ENCODE measurements around the gene SLC25A25.

Gene SLC25A25

DNA sequence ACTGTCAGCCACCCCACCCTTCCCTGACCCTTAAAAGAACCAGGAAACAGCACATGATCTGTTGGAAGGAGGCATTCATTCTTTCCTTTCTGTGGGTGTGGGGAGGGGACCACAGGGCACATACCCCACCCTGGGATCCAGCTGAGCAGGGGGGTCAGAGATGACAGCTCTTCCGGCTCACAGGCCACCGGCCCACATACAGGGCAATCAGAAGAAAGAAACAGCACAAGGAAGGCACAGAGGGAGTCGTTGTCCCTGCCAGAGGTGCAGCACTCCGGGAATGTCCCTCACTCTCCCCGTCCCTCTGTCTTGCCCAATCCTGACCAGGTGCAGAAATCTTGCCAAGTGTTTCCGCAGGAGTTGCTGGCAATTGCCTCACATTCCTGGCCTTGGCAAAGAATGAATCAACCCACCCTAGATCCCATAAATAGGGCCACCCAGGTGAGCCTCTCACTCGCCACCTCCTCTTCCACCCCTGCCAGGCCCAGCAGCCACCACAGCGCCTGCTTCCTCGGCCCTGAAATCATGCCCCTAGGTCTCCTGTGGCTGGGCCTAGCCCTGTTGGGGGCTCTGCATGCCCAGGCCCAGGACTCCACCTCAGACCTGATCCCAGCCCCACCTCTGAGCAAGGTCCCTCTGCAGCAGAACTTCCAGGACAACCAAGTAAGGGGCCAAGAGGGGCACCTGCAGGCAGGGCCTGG, 81.1 kb downstream of the SLC25A25 start, which contains the start of gene LCN2:
Gene LCN2 (plus strand): TSS at position 453 of the 701 bp plus-strand sequence. CDS start 73 bp downstream, at position 526.
- no peak for FAIRE-seq

DNA sequence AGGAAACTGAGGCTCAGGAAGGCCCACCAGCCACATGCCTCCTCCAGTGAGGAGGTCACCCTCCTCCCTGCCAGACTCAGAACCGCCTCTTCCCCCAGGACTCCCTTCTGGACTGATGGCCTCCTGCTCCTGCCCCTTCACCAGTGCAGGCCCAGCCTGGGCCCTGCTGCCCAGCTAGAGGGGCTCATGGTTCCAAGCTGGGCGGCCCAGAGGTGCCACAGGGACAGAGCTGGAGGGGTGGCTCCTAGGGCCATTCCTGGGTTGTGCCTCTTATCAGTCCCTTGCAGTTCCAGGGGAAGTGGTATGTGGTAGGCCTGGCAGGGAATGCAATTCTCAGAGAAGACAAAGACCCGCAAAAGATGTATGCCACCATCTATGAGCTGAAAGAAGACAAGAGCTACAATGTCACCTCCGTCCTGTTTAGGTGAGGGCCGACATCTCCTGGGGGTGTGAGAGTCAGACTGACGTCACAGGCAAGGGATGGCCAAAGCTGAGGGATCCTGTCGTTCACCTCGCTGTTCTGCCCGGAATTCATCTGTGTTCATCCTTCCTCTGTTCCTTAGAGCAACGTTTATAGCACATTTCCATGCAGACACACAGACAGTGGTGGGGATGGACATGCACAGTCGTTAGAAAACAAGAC, 82.0 kb downstream of the SLC25A25 start:
- no peak for FAIRE-seq

DNA sequence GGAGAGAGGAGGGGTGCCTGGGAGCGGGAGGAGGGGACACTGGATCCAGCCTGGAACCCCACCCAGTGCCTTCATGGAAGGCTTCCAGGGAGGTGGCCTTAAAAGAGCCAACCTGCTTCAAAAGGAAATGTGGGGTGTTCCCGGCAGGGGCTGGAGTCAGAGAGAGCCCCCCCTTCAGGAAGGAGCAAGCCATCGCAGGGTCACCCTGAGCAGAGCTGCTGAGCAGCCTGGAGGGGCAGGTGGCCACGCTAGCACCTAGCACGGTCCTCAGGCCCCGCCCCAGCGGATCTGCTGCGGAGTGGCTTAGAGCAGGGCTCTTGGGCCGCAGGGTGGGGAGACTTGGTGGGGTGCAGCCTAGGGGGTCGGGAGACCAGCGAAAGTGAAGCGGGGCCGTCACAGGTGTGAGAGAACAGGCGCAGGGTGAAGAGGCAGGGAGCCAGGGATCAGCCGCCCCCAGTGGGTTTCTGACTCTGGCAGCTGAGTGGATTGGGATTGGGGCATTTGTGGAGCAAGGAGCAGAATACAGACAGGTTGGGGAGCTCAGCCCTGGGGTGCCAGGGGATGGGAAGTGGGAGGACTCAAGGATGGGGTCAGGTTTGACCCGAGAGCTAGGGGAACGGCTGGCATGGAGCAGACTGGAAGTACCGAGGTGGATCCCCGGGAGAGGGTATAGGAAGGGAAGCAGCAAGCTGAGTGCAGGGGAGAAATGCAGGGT, 82.7 kb downstream of the SLC25A25 start:
- FAIRE-seq: no peak

DNA sequence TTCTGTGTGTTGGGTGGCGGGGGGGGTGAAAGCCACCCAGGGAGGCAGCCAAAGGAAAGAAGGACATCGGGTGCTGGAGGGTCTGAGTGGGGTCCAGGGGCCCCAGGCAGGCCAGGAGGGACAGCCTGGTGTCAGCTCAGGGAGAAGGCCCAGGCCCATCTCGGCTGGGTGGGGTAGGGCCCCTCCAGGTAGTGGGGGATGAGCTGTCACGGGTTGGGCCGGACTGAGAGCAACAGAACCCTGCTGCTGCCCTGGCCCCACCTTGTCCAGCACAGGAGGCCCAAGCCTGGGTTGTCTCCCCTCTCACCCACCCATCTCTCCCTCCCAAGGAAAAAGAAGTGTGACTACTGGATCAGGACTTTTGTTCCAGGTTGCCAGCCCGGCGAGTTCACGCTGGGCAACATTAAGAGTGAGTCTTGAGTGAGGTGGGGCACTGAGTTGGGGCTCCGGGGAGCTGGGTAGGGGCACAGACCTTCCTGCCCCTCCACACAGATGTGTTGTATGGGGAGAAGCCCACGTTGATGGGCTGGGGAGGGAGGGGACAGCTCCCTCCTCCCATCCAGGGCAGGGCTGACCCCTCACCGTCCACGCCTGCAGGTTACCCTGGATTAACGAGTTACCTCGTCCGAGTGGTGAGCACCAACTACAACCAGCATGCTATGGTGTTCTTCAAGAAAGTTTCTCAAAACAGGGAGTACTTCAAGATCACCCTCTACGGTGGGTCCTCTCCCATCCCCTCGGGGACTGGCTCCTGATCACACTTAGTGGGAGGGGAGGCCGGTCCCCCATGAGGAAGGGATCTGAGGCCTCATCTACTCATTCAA, 83.5 kb downstream of the SLC25A25 start:
- no peak for FAIRE-seq

DNA sequence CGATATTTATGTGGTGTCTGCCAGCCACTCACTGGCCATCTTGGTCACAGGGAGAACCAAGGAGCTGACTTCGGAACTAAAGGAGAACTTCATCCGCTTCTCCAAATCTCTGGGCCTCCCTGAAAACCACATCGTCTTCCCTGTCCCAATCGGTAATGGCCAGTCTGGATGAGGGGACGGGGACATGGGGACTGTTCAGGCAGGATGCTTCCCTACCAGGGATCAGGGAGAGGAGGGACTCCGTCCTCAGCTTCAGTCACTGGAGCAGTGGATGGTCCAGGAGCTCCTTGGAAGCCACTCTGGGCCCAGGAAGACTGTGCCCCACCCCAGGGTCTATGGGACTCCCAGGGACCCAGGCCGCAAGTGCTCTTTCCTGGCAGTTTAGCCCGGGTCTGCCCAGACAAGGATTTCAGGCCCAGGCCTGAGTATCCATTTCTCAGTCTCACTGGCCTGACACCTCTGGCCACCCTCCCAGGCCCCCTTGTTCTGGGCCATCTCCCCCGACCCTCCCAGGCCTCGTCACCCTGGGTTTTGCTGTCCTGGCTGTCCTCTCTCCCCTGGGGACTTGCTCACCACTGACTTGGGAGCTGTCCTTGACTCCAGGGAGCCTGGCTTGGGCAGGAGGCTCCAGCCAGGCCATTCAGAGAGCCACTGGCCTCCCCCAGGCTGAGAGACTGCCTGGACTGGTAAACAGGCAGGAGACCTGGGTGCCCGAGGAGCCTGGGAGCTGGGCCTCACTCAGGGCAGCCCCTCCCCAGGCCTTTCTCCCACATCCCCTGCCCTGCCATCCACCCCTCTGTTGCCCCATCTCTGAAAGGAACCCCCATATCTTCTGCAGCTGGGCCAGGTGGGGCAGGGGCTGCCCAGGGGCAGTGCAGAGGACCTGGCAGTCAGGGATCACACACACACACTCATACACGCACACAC, 84.4 kb downstream of the SLC25A25 start:
- FAIRE-seq: no peak

DNA sequence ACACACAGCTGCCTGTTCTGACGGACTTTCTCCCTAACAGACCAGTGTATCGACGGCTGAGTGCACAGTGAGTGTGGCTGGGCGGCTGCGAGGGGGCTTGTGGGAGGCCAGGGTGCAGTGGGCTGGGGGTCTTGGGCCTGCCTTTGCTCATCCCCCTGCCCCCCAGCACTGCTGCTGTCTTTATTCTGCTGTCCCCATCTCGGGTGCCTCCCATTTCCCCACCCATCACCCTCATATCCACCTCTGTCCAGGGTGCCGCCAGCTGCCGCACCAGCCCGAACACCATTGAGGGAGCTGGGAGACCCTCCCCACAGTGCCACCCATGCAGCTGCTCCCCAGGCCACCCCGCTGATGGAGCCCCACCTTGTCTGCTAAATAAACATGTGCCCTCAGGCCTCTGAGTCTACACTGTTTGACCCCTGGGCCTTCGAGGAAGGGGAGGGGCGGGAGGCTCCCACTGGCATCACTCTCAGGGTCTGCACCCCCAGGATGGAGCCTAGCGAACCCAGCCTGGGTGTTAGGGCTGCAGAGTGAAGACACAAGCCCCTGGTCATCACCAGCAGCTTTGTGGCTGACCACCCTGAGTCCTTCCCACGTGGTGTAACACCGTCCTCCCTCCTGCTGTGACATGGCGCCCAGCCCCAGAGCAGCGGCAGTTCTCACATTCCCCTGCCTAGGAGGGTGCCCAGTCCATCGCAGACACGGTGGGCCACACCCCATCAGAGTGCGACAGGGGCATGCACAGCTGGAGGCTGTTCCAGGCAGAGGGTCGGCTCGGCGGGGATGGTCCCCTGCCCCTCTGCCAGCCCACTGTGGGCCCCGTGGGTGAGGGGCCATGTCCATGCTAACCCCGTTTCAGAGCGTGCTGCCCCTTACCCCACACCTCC, 85.3 kb downstream of the SLC25A25 start:
- FAIRE-seq: no peak

DNA sequence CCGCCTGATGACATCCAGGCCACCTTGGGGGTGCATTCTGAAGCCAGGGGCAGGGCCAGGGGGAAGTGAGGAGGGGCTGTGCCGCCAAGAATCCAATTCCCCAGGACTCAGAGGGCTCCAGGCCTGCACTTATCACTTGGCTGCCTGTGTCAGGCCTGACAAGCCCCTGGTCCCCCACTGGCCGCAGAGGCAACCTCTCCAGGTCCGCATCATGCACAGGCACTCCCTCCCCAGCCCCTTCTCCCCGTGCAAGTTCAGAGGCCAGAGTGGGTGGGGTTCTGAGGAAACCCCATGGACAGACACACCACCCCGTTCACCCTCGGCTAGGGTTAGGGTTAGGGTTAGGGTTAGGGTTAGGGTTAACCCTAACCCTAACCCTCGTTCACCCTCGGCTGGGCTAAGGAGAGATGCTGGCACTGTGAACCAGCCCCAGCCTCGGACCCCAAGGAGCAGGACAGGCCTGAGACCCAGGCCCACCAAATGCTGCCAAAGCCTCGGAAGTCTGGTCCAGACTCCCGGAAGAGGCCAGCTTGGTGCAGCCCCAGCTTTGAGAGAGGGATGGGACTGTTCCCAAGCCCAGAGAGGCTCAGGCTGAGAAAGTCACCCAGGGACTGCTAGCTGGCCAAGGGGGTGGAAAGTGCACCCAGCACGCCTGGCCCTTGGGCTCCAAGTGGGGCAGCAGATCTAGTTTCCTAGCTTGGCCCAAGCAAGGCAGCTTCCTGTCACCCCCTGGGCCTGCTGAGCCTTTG, 86.1 kb downstream of the SLC25A25 start:
- no peak for FAIRE-seq

DNA sequence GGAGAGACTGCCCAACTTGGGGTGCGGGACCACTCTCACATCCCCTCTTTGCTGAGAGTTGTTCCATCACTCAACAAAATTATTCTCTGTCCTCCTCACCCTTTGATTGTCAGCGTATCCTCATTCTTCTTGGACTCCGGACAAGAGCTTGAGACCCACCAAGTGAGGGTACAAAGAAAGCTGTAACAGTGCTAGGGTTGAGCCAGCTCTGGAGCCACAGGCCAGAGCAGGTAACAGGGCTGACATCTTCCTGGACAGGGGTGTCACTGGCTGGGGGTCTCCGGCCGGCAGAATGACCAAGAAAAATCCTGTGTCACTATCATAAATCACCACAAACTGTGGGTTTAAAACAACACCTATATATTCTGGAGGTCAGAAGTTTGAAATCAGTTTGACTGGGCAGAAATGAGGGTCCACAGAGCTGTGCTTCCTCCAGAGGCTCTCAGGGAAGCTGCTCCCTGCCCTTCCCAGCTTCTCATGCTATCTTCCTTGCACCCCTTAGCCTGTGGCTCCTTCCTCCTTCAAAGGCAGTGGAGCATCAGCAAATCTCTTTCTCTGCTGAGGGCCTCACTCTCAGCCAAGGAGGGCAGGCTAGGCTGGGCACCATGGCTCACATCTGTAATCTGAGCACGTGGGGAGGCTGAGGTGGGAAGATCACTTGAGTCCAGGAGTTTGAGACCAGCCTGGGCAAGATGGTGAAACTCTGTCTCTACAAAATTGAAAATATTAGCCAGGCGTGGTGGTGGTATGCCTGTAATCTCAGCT, 87.9 kb downstream of the SLC25A25 start:
- FAIRE-seq: no peak
